GDM1 (cell line): ENCODE data around the gene ATXN7L1.
A peak's percentile ranks its signal among the peaks of the same experiment; 100 is the strongest.
"Not testable (repeated sequence)": the region's sequence is repeated elsewhere in the genome, so short reads cannot be mapped to it uniquely, and the experiment has no call there.

Experiments used
- DNase-seq: peaks from one replicate; lab custom pipeline; 2025; lab: John Stamatoyannopoulos, UW

ATXN7L1 gene

DNA sequence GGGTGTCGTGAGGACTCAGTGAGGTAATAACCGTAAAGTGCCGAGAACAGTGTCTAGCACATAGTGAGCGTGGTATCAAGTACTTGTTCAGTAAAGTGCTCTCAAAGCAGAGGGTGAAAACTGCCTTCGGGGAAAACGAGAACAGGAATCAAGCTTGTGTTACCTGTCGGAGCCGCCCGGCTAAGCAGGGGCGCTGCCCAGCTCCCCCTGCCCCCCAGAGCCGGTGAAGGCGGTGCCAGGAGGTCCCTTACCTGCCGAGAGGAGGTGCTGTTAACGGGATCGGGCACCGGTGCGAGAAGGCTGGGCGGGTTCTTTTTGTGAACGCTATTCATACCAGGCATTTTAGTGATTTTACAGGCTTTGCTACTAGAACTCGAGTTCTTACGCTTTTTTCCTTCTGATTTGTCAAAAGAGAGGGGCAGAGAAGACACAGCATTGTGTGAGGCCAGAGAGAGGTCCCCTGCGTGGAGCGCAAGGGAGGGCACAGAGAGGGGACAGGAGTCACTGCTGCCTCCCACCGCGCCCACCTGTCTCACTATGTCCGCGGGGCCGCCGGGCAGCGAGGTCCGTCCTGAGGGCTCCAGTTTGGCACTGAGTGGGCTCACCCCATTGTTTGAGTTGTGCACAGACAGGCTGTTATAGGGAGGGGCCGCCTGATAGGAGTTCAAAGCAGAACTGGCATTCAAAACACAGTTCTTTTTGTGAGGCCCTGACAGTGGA lies 262.6 kb downstream of the ATXN7L1 start:
- DNase-seq = no peak

DNA sequence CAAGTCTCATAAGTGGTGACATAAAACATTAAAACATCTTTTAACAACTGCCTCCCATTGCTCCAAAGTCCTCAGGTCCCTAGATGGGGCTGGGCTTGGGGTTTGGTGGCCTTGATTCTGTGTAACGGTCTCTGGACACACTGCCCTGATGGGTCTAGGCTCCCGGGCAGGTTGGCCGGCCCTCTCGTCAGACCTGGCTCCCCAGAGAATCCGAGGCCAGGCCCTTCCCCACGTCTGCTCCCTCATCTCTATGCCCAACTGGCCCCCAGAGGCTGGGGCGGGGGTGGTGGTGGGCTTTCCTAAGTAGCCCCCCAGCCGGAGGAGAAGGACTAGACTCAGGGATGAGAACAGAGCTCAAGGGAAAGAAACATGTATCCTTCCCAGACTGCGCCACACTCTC lies 263.6 kb downstream of the ATXN7L1 start:
- no peak for DNase-seq

DNA sequence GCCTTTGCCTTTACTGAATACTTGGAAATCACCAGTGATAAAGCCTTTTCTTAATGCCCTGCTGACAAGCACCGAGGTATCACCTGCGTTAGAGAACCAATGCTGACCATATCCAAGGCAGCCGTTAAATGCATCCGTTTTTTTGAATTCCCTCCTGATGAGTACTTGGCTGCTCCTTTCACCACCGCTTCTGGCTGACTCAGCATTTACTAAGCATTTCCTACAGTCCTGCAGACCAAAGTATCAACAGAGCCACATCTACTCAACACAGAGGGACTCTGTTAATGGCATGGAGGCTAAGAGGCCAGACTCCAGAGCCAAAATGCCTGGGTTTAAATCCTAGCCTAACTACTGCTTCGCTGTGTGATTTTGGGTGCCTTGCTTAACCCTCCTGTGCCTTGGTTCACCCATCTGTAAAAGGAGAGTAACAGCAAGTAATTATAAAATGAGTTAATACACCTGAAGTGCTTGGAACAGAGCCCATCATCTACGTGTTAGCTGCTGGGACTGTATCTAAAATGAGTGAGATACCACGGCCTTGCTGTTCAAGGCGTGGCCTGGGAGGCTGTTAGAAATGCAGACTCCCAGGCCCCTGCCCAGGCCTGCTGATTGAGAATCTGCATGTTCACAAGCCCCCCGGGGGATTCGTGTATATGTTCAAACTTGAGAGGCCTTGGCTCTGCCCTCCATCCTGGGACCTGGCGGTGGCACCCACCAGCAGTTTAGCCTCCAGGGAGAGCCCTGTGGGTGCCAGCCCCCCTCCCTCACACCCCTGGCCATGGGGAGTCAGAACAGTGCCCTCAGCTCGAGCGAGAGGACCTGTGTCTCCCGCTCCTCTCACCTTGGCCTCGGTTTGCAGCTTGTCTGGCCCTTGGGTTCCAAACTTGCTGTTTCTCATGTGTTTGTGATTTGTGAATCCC lies 264.3 kb downstream of the ATXN7L1 start:
- DNase-seq = no peak

DNA sequence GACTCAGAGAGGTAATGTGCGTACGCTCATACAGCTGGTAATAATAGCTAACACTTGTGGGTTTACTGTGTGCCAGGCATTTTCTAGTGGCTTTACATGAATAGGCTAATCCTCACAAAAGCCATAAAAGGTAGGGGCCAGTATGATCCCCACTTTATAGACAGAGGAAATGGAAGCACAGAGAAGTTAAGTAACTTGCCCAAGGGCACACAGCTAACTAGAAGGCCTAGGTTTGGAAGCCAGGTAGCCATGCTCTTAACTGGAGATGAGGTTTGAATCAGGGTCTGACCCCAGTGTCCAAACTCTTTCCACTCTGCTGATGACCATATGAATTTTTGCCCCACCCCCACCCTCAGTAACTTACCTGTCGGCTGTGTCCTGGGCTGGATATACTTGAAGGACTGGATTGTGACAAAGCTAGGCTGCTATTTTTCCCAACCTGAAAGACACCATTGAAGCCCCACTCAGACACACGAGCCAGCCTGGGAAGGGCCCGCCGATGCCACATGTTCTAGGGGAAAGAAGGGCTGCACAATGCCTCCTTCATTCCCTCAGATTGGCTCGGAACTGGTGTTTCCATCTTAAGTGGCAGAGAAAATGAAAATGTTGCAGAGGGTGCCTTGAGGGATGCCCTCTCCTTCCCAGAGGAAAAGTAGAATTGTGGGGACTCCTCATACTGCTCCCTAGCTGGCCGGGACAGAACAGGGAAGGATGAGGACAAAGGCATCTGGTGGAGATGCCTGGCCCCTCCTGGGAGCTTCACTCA lies 266.1 kb downstream of the ATXN7L1 start:
- DNase-seq = no peak

DNA sequence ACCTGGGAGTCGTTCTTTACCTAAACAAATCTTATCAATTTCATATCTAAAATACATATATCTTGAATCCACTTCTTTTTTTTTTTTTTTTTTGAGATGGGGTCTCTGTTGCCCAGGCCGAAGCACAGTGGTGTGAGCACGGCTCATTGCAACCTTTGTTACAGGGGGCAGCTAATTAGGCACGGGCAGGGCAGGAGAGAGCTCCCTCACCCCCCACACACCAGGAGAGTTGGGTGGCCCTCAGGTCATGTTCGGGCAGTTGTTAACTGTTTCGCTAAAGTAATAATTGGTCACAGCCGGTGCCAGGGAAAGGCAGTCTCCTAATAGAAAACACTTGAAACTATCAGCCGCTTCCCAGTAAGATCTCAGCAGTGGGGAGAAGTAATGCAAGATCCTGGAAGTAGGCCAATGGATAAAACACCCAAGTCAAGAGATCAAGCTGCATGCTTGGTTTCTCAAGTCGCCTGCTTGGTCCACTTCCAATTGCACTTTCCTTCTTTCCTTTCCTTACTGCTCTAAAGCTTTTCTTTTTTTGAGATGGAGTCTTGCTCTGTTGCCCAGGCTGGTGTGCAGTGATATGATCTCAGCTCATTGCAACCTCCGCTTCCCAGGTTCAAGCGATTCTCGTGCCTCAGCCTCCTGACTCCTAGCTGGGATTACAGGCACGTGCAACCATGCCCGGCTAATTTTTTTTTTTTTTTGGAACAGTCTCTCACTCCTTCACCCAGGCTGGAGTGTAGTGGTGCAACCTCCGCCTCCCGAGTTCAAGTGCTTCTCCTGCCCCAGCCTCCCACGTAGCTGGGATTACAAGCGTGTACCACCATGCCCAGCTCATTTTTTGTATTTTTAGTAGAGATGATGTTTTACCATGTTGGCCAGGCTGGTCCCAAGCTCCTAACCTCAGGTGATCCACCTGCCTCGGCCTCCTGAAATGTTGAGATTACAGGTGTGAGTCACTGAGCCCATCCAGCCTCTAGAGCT lies 273.8 kb downstream of the ATXN7L1 start:
- no peak for DNase-seq

DNA sequence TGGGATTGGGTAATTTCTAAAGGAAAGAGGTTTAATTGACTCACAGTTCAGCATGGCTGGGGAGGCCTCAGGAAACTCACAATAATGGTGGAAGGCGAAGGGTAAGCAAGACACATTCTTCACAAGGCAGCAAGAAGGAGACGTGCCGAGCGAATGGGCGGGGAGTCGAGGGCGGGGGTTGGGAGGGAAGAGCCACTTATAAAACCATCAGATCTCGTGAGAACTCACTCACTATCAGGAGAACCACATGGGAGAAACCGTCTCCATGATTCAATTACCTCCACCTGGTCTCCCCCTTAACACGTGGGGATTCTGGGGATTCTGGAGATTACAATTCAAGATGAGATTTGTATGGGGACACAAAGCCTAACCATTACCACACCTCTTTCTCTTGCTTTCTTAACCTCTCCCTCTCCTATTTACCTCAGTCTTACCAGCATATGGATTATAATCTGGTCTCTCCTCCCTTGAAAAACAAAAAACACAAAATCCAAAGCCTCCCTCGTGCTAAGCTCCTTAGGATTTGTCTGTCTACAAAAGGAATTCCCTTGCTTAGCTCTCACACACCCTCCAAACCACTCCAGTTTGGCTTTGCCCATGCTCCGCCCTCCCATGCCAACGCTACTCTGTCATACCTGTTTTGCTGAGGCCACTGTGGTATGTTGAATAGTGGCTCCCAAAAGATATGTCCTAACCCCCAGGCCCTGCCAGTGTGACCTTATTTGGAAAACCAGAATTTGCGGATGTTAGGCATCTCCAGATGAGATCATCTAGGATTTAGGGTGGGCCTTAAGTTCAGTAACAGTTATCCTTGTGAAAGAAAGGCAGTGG lies 275.5 kb downstream of the ATXN7L1 start:
- DNase-seq = no peak

DNA sequence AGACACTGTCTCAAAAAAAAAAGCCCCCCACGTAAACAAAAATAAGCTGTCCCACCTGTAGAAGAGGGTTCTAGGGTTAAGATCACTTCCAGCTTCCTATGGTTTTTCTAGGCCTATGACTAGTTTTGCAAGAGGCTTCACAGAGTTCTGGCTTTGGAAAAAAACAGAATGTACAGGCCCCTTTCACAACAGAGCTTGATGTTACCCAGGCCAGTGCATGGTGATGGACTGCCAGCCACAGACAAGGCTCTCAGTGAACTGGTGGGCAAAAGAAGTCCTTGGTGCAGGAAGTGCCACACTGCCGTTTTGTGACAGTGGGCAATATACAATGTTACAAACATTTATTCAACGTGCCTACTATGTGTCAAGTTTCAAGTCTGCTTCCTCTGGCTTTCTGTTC lies 276.8 kb downstream of the ATXN7L1 start:
- DNase-seq = no peak

DNA sequence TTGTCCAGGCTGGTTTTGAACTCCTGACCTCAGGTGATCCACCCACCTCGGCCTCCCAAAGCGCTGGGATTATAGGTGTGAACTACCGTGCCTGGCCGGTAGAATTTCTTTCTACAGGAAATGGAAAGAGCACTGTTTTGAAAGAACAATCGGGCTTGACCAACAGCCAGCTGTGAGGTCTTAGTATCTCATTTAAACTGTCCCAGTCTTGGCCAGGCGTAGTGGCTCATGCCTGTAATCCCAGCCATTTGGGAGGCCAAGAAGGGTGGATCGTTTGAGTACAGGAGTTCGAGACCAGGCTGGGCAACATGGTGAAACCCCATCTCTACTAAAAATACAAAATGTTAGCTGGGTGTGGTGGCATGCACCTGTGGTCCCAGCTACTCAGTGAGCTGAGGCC lies 277.3 kb downstream of the ATXN7L1 start:
- not testable (repeated sequence) for DNase-seq

DNA sequence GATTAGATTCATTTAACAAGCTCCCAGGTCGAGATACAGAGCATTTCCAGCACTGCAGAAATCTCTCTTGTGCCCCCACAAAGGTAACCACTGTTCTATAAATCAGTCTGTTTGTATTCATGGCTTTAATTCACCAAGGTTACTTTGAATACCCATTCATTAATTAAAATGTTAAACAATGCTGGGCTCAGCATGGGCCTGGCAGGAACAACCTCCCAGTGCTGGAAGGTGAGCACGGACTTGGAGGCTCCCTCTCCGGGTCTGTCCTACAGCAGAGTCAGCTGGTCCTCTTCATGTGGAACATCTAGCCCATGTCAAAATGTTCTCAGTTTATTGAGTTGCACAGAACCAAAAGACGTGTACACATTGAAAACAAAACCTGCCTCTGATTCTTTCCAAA lies 279.5 kb downstream of the ATXN7L1 start:
- DNase-seq = no peak

DNA sequence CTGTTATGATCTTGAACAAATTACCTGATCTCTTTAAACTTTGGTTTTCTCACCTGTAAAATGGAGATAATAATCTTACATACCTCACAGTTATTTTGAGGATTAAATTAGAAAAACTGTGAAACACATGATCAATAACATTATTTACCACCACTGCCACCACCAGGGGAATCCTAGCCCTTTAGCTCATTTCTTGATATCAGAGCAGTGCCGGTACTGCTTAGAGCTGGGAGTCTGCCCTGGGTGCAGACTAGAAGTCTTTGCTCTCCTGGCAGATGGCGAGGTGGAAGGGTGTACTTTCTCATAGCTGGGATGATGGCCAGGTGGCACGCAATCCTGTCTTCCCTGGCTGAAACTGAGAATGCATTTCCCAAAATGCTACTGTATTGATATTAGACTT lies 282.4 kb downstream of the ATXN7L1 start:
- DNase-seq = no peak

DNA sequence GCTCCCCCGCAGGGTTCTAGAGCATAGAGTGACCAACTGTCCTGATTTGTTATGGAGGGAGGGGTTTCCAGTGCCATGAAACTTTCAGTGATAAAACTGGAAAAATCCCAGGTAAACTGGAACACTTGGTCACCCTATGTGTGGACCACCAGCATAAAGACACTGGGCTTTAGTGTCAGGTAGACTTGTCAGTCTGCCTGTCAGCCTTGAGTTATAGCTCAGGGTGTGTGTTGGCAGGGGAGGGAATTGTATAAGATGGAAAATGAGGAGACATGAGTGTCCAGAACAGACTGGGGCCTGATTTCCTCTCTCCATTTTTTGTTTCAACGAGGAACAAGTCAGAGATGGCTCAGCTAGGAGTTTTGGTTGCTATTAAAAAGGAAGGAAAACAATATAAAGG lies 284.9 kb downstream of the ATXN7L1 start:
- no peak for DNase-seq

DNA sequence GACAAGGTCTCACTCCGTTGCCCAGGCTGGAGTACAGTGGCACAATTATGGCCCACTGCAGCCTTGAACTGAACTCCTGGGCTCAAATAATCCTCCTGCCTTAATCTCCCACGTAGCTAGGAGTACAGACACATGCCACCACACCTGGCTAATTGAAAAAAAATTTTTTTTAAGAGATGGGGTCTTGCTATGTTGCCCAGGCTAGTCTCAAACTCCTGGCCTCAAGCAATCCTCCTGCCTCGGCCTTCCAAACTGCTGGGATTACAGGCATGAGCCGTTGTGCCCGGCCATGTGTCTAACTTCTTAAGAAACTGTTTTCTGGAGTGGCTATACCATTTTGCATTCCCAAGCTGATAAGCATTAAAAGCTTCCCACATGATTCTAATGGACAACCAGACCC lies 285.6 kb downstream of the ATXN7L1 start:
- DNase-seq = no peak

DNA sequence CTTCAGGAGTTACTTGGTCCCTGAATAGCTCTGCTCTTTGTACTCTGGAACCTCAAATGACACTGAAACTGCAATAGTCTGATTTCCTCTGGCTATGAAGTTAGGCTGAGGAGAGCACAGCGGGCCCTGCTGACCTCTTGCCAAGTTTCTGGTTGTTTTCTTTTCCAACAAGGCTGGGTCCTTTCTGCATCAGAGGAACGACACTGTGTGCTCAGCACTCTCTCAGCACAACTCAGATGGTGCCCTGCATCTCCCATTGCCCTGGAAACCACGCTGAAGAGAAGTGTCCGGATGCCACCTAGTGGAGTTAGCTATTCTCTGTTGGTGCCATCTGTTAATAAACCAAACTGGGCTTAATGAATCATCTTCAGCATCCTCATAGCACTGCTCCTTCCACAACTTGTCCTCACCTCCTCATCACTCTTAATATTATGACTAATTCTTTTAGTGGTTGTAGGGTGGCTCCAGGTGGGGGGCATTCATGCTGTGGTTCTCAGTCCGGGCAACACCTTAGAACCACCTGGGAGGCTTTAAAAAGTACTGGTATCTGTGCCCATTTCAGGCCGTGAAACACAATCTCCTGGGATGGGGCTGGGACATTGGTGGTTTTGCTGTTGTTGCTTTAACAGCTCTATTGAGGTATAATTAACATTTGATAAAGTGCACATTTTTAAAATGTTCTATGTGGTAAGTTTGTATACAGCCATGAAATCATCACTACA lies 286.9 kb downstream of the ATXN7L1 start:
- peak; percentile 33 for DNase-seq

DNA sequence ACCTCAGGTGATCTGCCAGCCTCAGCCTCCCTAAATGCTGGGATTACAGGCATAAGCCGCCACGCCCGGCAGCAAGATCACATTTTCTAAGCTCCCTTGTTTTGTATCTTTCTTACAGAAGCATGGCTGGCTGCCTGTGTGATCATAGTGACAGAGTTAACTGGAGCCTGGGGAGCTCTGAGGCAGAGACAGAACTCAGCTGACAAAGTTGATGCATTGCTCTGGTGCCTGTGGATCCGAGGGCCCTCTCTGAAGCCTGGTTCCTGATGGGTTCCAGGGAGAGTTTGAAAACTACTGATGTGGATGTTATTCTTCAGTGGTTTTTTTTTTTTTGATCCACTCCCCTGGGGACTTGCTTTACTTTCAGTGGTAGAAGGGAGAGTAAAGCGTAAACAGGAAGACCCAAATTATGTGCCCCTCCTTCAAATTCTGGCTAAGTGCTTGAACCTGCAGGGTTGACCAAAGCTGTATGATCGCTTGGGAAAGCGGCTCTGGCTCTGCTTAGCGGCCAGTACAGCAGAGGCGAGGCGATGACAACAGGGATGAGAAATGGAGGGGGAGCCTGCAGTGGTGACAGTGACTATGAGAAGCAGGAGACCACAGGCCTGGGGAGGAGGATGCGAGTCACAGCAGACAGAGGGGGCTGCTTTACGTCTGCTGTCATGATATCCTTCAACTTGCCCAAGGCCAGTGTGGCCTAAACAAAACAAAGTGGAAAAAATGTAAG lies 288.3 kb downstream of the ATXN7L1 start:
- no peak for DNase-seq

DNA sequence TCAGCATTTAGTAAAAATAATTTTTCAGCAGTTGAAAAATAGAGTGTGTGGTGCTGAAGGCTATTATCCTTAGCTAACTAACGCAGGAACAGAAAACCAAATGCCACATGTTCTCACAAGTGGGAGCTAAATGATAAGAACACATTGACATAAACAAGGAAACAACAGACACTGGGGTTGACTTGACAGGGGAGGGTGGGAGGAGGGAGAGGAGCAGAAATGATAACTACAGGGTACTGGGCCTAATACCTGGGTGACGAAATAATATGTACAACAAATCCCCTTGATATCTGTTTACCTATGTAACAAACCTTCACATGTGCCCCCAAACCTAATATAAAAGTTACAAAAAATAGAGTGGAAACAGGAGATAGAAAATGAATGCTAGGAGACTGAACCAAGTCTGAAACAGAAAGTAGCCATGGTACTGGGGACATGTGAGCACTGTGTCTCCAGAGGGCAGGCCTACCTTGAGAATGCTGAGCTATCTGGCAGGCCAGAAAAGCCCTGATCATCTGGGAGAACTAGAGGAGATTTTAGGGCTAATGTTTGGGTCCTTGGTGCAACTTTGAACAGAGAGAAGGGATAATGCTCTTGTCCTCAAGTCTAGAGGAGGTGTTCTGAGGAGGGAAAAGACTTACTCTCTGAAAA lies 290.4 kb downstream of the ATXN7L1 start:
- DNase-seq = no peak

DNA sequence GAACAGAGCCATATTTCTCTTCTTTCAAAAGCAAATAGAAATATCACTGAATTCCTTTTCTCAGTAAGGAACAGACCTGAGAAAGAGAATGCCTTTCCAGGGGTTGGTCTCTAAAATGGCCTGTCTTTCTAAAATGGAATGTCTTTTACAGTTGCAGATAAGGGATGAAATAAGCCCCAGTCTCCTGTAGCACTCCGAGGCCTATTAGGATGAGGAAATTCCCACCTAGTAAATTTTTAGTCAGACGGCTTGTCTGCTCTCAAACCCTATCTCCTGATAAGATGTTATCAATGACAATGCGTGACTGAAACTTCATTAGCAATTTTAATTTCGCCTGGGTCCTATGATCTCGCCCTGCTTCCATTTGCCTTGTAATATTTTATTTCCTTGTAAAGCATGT lies 292.2 kb downstream of the ATXN7L1 start:
- no peak for DNase-seq

DNA sequence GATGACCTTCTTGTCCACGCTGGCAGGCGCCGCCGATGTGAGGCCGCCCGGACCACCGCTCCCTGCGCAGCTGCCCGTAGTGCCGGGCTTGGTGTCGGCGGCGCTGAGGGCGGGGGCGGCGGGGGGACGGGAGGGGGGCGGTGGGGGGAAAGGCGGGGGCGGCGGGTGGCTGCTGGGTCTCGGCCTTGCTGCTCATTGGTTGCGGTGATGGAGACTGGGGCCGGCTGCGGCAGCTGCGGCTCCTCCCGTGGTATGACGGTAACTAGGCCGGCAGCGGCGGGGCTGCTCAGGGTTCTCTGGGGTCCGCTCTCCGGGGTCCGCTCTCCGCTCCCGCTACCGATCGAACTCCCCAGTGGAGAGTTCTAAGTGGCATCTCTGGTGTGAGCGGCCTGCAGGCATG lies 293.3 kb downstream of the ATXN7L1 start:
- no peak for DNase-seq

DNA sequence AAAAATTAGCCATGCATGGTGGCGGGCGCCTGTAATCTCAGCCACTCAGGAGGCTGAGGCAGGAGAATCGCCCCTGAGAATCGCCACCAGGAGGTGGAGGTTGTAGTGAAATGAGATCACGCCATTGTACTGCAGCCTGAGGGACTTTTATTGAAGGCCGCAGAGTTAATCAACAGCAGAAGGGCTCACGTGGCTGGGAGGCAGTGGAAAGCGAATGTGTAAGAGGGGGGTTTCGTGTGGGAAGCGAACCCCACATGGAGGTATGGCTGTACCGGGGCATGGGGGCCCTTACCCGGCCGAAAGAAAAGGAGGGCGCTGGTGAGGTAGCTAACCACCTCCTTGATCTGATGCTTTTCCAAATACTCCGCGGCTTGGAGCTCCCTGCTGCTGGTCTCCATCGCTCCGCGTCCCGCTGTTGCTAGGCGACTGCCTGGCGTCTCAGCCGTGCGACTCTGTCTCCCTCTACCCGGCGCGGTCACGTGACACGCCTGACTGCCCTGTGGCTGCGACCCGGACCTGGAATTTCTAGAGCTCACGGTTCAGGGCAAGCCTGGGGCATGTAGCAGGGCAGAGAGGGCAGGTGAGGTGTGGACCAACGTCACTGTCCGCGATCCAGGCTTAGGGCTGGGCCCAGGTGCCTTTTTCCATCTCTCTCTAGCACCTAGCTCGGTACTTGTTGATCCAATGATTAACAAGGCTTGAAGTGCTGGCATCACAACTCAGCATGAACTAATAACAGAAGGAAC lies 295.2 kb downstream of the ATXN7L1 start, which contains the start of gene EFCAB10:
EFCAB10 (minus strand) TSS at position 428 of the 746 bp plus-strand sequence; CDS start at position 398, 30 bp downstream.
- DNase-seq = no peak
